ENCODE results near the gene BRD2.
A peak's percentile ranks its signal among the peaks of the same experiment; 100 is the strongest.

BRD2 gene

GRCh38 chr6:32949113-32949512 lies 19.3 kb upstream of the BRD2 start:
- DNase-seq (ENCODE audit: low read depth in 2 of 2): no peak

GRCh38 chr6:32950010-32950409 lies 18.4 kb upstream of the BRD2 start:
- no peak for DNase-seq (ENCODE audit: low read depth in 2 of 2)

GRCh38 chr6:32950449-32950848 lies 17.9 kb upstream of the BRD2 start:
- DNase-seq (ENCODE audit: low read depth in 2 of 2): no peak

GRCh38 chr6:32952817-32953739 lies 15.3 kb upstream of the BRD2 start, which contains the start of gene HLA-DMA:
Gene HLA-DMA, minus strand, starts transcription at chr6:32953097. Its CDS starts 61 bp downstream, at chr6:32953036.
- peak; percentile 59 to 62 for DNase-seq (ENCODE audit: low read depth in 2 of 2)

GRCh38 chr6:32953775-32954174 lies 14.6 kb upstream of the BRD2 start:
- no peak for DNase-seq (ENCODE audit: low read depth in 2 of 2)

DNA sequence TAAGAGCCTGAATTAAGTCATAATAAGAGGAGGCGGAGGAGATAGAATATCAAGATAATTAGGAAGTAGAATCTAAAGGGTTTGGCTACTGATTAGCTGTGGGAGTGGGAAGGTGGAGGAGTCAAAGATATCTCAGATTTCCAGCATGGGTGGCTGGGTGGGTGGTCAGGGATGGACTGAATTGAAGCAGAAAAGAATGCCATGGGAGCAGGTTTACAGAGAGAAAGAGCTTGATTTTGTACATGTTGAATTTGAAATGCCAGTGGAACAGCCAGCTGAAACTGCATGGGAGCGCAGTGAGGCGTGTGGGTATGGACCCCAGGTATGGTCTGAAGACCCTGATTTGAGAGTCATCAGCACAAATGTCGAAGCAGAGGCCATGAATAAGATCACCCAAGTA lies 14.1 kb upstream of the BRD2 start:
- no peak for DNase-seq (ENCODE audit: low read depth in 2 of 2)

- no peak for DNase-seq (ENCODE audit: low read depth in 2 of 2)
These were observed 13.2 kb upstream of the BRD2 start for GRCh38 chr6:32954986-32955802.

- DNase-seq (ENCODE audit: low read depth in 2 of 2): no peak
These were observed 12.2 kb upstream of the BRD2 start for GRCh38 chr6:32956176-32956575.

GRCh38 chr6:32960563-32960962 lies 7.8 kb upstream of the BRD2 start:
- no peak for DNase-seq (ENCODE audit: low read depth in 2 of 2)

DNA sequence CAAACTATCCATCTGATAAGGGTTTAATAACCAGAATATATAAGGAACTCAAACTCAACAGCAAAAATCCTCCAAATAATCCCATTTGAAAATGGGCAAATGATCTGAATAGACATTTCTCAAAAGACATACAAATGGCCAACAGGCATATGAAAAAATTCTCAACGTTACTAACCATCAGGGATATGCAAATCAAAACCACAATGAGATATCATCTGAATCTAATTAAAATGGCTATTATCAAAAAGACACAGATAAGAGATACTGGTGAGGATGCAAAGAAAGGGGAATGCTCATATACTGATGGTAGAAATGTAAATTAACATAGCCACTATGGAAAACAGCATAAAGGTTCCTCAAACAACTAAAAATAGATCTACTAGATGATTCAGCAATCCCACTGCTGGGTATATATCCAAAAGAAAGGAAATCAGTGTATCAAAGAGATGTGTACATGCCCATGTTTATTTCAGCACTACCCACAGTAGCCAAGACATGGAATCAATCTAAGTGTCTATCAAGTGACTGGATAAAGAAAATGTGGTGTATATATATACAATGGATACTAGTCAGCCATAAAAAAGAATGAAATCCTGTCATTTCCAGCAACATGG lies 6.1 kb upstream of the BRD2 start:
- DNase-seq (ENCODE audit: low read depth in 2 of 2): no peak

DNA sequence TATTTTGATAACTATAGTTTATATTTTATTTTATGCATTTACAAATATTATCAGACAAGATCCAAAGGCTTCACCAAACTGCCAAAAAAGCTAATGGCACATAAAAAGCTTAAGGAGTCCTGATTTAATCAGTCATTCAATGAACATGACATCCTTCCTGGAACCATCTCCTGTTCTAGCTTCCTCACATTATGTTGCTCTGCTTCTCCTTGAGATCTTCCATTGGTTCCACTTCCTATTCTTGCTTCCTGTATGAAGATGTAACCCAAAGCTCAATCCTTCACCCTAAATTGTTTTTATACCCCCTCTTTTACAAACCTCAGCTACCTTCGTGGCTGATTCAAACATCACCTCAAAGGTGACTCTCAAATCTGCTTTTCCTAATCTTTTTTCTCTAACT lies 4.5 kb upstream of the BRD2 start:
- no peak for DNase-seq (ENCODE audit: low read depth in 2 of 2)

DNA sequence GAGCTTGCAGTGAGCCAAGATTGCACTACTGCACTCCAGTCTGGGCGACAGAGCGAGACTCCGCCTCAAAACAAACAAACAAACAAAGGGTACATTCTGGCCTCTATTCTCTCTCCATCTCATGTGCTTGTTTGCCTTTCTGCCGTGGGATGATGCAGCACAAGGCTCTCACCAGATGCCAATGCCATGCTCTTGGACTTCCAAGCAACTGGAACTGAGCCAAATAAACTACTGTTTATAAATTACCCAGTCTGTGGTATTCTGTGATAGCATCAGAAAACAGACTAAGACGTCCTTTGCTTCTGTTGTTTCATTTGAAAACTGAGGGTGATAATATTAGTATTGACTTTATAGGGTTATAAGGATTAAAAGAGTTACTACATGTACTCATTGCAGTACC lies 3.6 kb upstream of the BRD2 start:
- DNase-seq (ENCODE audit: low read depth in 2 of 2): no peak

DNA sequence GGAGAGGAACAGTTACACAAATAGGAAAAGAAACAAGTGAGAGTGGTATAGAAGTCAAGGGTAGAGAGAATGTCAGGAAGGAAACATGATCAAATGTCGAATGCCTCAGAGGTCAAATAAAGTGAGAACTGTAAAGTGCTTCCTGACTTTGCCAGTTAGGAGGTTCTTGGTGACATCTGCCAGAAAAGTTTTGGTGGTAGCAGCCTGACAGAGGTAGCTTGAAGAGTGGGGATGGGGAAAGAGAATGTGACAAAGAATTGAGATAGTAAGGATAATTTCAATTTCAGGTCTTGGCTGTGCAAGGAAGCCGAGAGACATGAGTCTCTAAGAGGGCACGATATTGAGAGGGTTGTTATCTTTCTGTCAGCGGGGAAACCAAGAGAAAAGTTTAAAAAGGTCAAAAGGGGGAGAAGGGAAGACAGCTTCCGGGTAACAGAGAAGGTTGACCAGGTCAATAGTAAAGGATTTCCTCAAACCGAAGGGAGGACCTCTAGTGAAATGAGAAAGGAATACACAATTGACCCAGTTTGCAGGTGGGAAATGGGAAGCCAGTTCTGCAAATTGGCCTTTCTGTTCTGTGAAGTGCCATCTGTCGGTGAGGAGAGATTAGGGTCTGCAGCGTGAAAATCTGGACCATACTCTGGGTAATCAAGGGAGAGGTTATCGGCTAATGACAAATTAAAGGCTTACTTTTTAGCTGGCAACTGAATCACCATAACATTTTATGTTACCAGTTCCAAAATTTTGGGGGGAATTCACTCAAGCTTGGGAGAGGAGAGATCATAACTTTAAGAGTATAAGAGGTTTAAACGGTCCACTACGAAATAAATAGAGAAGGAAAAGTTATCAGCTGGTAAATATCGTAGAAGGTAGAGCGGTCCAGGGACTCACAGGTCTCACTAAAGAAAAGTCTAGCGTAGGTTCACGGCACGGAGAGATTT lies 973 bp upstream of the BRD2 start:
- no peak for DNase-seq (ENCODE audit: low read depth in 2 of 2)

- DNase-seq (ENCODE audit: low read depth in 2 of 2): peak; percentile 51 to 77
These were observed 682 bp downstream of the BRD2 start for GRCh38 chr6:32968867-32969684.

DNA sequence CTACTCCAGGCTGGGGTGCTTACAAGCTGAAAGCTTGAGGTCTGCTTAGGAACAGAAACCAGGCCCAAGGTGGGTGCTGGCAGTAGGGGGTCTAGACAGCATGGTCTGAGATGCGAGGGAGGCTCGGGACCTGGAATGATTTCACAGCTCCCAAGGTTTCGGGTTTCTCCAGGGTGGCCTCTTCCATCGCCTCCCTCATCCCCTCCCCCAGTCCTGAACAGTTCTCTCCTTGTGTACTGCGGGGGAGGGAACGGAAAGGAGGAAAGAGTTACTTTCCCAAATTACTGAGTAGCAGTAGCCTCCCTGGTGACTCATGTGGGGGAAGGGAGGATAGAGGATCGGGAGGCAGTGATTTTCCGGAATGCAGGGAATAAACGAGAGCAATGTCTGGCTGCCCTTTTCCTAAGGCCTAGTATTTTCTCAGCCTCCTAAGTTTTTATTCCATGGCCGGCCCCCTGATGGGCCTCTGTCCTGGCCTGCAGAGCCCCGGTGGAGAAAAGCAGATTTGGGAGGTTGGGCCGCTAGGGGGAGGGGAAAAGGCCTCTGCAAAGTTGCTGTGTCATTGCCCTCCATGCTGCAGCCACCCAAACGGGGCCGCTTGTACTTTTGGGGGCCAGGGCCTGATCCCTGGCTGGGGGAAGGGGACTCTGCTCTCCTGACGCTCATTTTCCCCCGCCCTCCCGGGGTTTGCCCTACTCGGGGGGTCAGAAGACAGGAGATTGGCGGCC lies 1.5 kb downstream of the BRD2 start:
- peak; percentile 56 to 59 for DNase-seq (ENCODE audit: low read depth in 2 of 2)

GRCh38 chr6:32970413-32971241 lies 2.2 kb downstream of the BRD2 start:
- peak; percentile 70 to 75 for DNase-seq (ENCODE audit: low read depth in 2 of 2)

DNA sequence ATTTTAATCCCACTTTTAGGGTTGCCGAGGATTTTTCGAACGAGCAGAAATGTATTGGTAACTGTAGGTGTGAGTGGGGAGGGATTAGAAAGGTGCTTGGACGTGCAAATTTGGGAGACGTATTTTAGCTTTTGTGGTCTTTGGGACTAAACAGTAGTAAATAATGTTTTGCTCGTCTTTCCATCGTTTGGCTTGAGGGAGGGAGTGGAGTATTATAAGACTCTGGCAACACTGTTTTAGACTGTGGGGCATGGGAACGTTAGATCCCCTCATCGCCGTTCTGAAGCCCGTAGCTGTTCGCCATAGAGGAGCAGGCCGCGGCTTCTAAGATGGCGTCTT lies 2.8 kb downstream of the BRD2 start:
- DNase-seq (ENCODE audit: low read depth in 2 of 2): no peak

GRCh38 chr6:32971581-32972352 lies 3.4 kb downstream of the BRD2 start:
- DNase-seq (ENCODE audit: low read depth in 2 of 2): peak; percentile 99

Data from stimulated activated CD8-positive, alpha-beta memory T cell treated with anti-CD3 and anti-CD28 coated beads, Interleukin-7, amount 100 ng/mL, for 4 hours (primary cell).